Ishikawa (cell line): ENCODE results near the gene HMCN1.

Experiments
- CEBPB ChIP-seq: IDR thresholded peaks from 2 replicates; pipeline ENCODE4 v1.6.1; 2012
- CREB1 ChIP-seq: IDR thresholded peaks from 2 replicates; pipeline ENCODE4 v1.6.1; 2012; ENCODE audit warnings: low read depth
- EGR1 ChIP-seq: IDR thresholded peaks from 2 replicates; pipeline ENCODE4 v1.6.1; 2012
- EP300 ChIP-seq: IDR thresholded peaks from 2 replicates; pipeline ENCODE4 v1.6.1; 2012; ENCODE audit warnings: borderline replicate concordance
- FOXM1 ChIP-seq: IDR thresholded peaks from 2 replicates; pipeline ENCODE4 v1.6.1; 2012; ENCODE audit warnings: low read depth, borderline replicate concordance
- MAX ChIP-seq: IDR thresholded peaks from 2 replicates; pipeline ENCODE4 v1.6.1; 2012
- NFIC ChIP-seq: IDR thresholded peaks from 2 replicates; pipeline ENCODE4 v1.6.1; 2012
- RAD21 ChIP-seq: IDR thresholded peaks from 2 replicates; pipeline ENCODE4 v1.6.1; 2012; ENCODE audit warnings: low read depth
- REST ChIP-seq: IDR thresholded peaks from 2 replicates; pipeline ENCODE4 v1.6.1; 2012; ENCODE audit warnings: low read depth, mild to moderate bottlenecking
- TAF1 ChIP-seq: IDR thresholded peaks from 2 replicates; pipeline ENCODE4 v1.6.1; 2012; ENCODE audit warnings: low read depth, mild to moderate bottlenecking
- YY1 ChIP-seq: IDR thresholded peaks from 2 replicates; pipeline ENCODE4 v1.6.1; 2012; ENCODE audit warnings: low read depth
- ZBTB7A ChIP-seq: IDR thresholded peaks from 2 replicates; pipeline ENCODE4 v1.6.1; 2012; ENCODE audit warnings: low read depth

- TF ChIP-seq EGR1 (no peak), CEBPB (no peak), MAX (no peak), YY1 (no peak), TAF1 (no peak), RAD21 (no peak), EP300 (no peak), FOXM1 (no peak), REST (no peak), NFIC (no peak), ZBTB7A (no peak), CREB1 (no peak)
Measured at GRCh38 chr1:185803241-185803640, 69.0 kb downstream of the HMCN1 start.
